ENCODE results near the gene ADGRB3.

The ADGRB3 gene

GRCh38 chr6:68634726-68635411 lies at the start of gene ADGRB3:
Gene ADGRB3, plus strand, starts transcription at chr6:68635282. Its CDS starts 3,394 bp downstream, at chr6:68638676.
- DNase-seq (ENCODE audit: low spot score): peak; percentile 12

GRCh38 chr6:68593558-68593957 lies 41.5 kb upstream of the ADGRB3 start:
- no peak for DNase-seq (ENCODE audit: low spot score)

GRCh38 chr6:68597642-68598041 lies 37.4 kb upstream of the ADGRB3 start:
- DNase-seq (ENCODE audit: low spot score): no peak

- no peak for DNase-seq (ENCODE audit: low spot score)
These were observed 19.1 kb upstream of the ADGRB3 start for GRCh38 chr6:68615938-68616337.

- no peak for DNase-seq (ENCODE audit: low spot score)
These were observed 9.1 kb upstream of the ADGRB3 start for GRCh38 chr6:68625998-68626397.

GRCh38 chr6:68628161-68628560 lies 6.9 kb upstream of the ADGRB3 start:
- no peak for DNase-seq (ENCODE audit: low spot score)

- DNase-seq (ENCODE audit: low spot score): no peak
These were observed 2.3 kb upstream of the ADGRB3 start for GRCh38 chr6:68632734-68633133.

GRCh38 chr6:68633281-68633971 lies 1.7 kb upstream of the ADGRB3 start:
- no peak for DNase-seq (ENCODE audit: low spot score)

- DNase-seq (ENCODE audit: low spot score): no peak
These were observed 933 bp upstream of the ADGRB3 start for GRCh38 chr6:68633972-68634725.

- DNase-seq (ENCODE audit: low spot score): no peak
These were observed 277 bp downstream of the ADGRB3 start for GRCh38 chr6:68635412-68635705.

GRCh38 chr6:68635706-68636513 lies 828 bp downstream of the ADGRB3 start:
- DNase-seq (ENCODE audit: low spot score): no peak

GRCh38 chr6:68636666-68637065 lies 1.6 kb downstream of the ADGRB3 start:
- no peak for DNase-seq (ENCODE audit: low spot score)

GRCh38 chr6:68637071-68637470 lies 2.0 kb downstream of the ADGRB3 start:
- DNase-seq (ENCODE audit: low spot score): no peak

GRCh38 chr6:68637782-68638181 lies 2.7 kb downstream of the ADGRB3 start:
- no peak for DNase-seq (ENCODE audit: low spot score)

- DNase-seq (ENCODE audit: low spot score): peak; percentile 17
These were observed 3.3 kb downstream of the ADGRB3 start for GRCh38 chr6:68638230-68638900.

- no peak for DNase-seq (ENCODE audit: low spot score)
These were observed 4.1 kb downstream of the ADGRB3 start for GRCh38 chr6:68639211-68639610.

GRCh38 chr6:68639826-68640490 lies 4.9 kb downstream of the ADGRB3 start:
- DNase-seq (ENCODE audit: low spot score): no peak

- no peak for DNase-seq (ENCODE audit: low spot score)
These were observed 5.4 kb downstream of the ADGRB3 start for GRCh38 chr6:68640491-68640835.

GRCh38 chr6:68641172-68641571 lies 6.1 kb downstream of the ADGRB3 start:
- no peak for DNase-seq (ENCODE audit: low spot score)

GRCh38 chr6:68642081-68642480 lies 7.0 kb downstream of the ADGRB3 start:
- no peak for DNase-seq (ENCODE audit: low spot score)

- DNase-seq (ENCODE audit: low spot score): no peak
These were observed 7.9 kb downstream of the ADGRB3 start for GRCh38 chr6:68642977-68643376.
